NB4 (cell line): ENCODE results near the gene LRRC32.

Source experiments
- DNase-seq: peaks from one replicate; pipeline ENCODE4 v3.0.0; 2010; ENCODE audit warnings: low read depth
- H3K4me3 ChIP-seq: one replicate; pipeline ENCODE4 v1.5.1; 2011; ENCODE audit warnings: mild to moderate bottlenecking, low read depth, low read length, moderate library complexity
- CTCF ChIP-seq: IDR thresholded peaks from one replicate; pipeline ENCODE4 v1.5.1; 2012; ENCODE audit warnings: low read depth, low read length
- MAX ChIP-seq: IDR thresholded peaks from 2 replicates; pipeline ENCODE4 v1.6.1; 2011; ENCODE audit warnings: low read depth, low read length
- MYC ChIP-seq: IDR thresholded peaks from 2 replicates; pipeline ENCODE4 v1.6.1; 2011; ENCODE audit warnings: low read depth, low read length
- POLR2A ChIP-seq: IDR thresholded peaks from 2 replicates; pipeline ENCODE4 v1.6.1; 2011; ENCODE audit warnings: mild to moderate bottlenecking; ENCODE audit not compliant: insufficient read length; ENCODE audit errors: extremely low read depth

Gene LRRC32

GRCh38 chr11:76661834-76662434 lies 8.6 kb downstream of the LRRC32 start:
- DNase-seq = no peak
- TF ChIP-seq MYC (no peak), CTCF (no peak), MAX (no peak), POLR2A (no peak)
- H3K4me3 ChIP-seq = no peak overlapping the region

GRCh38 chr11:76661306-76661751 lies 9.2 kb downstream of the LRRC32 start:
- no peak for DNase-seq
- H3K4me3 ChIP-seq = no peak overlapping the region
- TF ChIP-seq CTCF (no peak), MYC (no peak), POLR2A (no peak), MAX (no peak)

GRCh38 chr11:76660533-76661305 lies 9.8 kb downstream of the LRRC32 start:
- no peak for DNase-seq
- TF ChIP-seq POLR2A (no peak), CTCF (no peak), MAX (no peak), MYC (no peak)
- H3K4me3 ChIP-seq = no peak overlapping the region

- DNase-seq = no peak
- no peak overlapping the region for H3K4me3 ChIP-seq
- TF ChIP-seq POLR2A = no peak
- TF ChIP-seq CTCF = no peak
- no peak for TF ChIP-seq MYC
- TF ChIP-seq MAX = no peak
Measured at GRCh38 chr11:76659672-76660532, 10.6 kb downstream of the LRRC32 start.

- no peak for DNase-seq
- TF ChIP-seq CTCF (no peak), POLR2A (no peak), MYC (no peak), MAX (no peak)
- H3K4me3 ChIP-seq = no peak overlapping the region
Measured at GRCh38 chr11:76658651-76659650, 11.6 kb downstream of the LRRC32 start.
